ENCODE results near the gene C1orf167. TPM values are rescaled to one million over a fixed set of nuclear protein-coding genes. Genes with fewer than 3 reads are reported as not detected.
"Not testable (repeated sequence)": the region's sequence is repeated elsewhere in the genome, so short reads cannot be mapped to it uniquely, and the experiment has no call there.

C1orf167 gene
- total RNA-seq, 6 experiments from 2014 or later = not detected

GRCh38 chr1:11803924-11804665, 42.1 kb downstream of the C1orf167 start:
- ATAC-seq (peak; percentile 30 to 50 (median 47)), DNase-seq (peak in 2 of 3 donors; percentile 44 to 80)
- intact Hi-C loops (cut with DNase I); H3K27me3 ChIP-seq; H3K9me3 ChIP-seq: not testable (repeated sequence)
- peak; percentile 48 for TF ChIP-seq POLR2A (IDR thresholded peaks at IDR 0.05)
- TF ChIP-seq CTCF (IDR thresholded peaks at IDR 0.05) = peak in 1 of 4 donors; percentile 21
- Histone ChIP-seq H3K4me1 (peaks cover 0 to 46% (median 23%) of the 10 kb centered on the region in 4 donors), H3K4me3 (peak overlapping the region in 2 of 3 donors; percentile 64 to 75), H3K36me3 (peaks cover 0 to 27% (median 3%) of the 10 kb centered on the region in 4 donors), H3K27ac (peak overlapping the region; percentile 96 to 100 (median 97))
- WGBS (ENCODE audit: insufficient coverage, low coverage, low lambda C conversion rate, missing lambda C conversion rate) = 26% methylated on average over 9 of the region's 9 CpGs

DNA sequence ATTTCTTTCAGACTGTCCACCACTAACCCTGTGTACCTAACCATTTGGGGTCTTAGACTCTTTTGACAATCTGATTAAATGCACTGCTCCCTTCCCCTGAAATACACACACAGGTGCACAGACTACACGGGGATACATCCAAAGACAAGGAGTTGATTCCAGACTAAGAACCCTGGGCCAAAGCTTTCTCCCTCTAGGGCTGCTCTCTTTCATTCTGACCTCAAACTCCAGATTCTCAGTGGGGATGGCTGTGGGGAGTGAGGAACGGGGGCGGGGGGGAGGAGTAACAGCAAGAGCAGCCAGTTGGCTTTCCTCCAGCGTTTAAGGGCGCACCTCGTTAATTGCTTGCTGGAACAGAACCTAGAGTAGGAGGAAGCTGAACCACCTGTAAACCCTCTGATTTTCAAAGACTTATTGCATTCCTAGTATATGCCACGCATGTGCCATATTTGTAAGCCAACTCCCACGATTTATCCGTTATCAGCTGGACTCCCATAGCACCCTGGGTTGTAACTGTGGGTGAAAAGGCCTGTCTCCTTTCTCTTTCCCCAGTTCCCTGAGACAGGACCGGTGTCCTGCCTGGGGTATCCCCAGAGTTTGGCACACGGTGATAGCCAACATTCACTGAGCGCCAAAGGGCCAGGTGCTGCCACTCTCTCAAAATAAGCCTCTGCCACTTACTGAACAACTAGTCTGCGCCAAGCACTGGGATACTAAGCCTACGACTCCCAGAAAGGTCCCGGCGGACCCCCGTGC, 42.9 kb downstream of the C1orf167 start:
- ATAC-seq = no peak

DNA sequence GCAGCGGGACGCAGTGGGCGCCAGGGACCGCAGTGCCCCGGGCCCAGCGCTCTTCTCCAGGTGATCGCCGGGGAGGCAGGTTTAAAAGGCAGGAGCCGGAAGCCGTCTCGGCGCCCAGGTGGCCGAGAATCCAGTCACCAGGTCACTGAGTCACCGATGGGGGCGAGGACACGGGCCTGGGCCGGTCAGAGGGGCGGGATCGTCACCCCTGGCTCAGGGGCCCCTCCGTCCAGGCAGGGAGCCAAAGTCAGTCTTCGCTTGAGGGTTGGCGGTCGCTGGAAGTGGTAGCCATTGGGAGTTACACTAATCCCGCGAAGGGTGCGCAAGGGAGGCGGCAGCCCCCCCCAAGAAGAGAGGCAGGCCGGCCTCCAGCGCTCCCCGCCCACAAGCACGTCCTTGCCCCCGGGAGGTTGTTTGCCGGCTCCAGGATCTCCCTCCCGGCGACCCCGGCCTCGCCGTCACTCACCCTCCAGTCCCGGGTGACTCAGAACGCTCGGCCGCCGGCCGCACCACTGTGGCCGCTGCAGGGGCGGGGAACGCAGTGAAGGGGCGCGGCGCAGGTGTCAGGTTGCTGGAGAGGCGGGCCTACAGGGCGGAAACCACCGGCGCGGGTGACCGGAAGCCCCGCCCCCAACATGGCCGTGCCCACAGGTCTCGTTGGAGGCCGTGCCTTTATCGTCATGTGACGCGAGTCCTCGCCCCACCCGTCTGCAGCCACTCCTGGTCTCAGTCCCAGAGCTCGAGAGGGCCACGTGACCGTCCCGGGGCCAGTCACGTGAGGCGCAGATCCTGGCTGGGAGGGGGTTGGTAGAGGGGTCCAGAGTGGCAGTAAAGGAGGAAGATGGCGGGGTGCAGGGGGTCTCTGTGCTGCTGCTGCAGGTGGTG, 43.7 kb downstream of the C1orf167 start, which contains the start of the genes CLCN6 and MTHFR:
Gene CLCN6 (plus strand): TSS at position 770 of the 885 bp plus-strand sequence. CDS start 72 bp downstream, at position 842.
Gene MTHFR (minus strand): TSS at position 543 of the 885 bp plus-strand sequence. CDS start 2,848 bp downstream, outside the sequence.
- peak; percentile 78 to 91 (median 88) for ATAC-seq
- no peaks in the 10 kb centered on the region for H3K9me3 ChIP-seq
- H3K27ac ChIP-seq = peak within 1 kb of the TSS; percentile 96 to 100 (median 97)
- peak; percentile 98 for TF ChIP-seq POLR2A (IDR thresholded peaks at IDR 0.05)
- no peak for TF ChIP-seq CTCF (IDR thresholded peaks at IDR 0.05)
- peak; percentile 100 for DNase-seq
- H3K4me1 ChIP-seq = peaks cover 0 to 41% (median 23%) of the 10 kb centered on the region in 4 donors
- intact Hi-C loops (cut with DNase I) = no loop called here
- 0% methylated on average over 30 of the region's 72 CpGs for WGBS (ENCODE audit: insufficient coverage, low coverage, low lambda C conversion rate, missing lambda C conversion rate)
- peak within 1 kb of the TSS; percentile 63 to 75 (median 64) for H3K4me3 ChIP-seq
- H3K27me3 ChIP-seq = no peaks in the 10 kb centered on the region
- peaks cover 0 to 19% (median 3%) of the 10 kb centered on the region in 4 donors for H3K36me3 ChIP-seq

More for the DNA sequence above, 42.9 kb downstream of the C1orf167 start:
- Histone ChIP-seq H3K4me1 (peaks cover 0 to 46% (median 23%) of the 10 kb centered on the region in 4 donors), H3K36me3 (peaks cover 0 to 27% (median 3%) of the 10 kb centered on the region in 4 donors), H3K9me3 (no peaks in the 10 kb centered on the region), H3K27ac (peak overlapping the region; percentile 96 to 100 (median 97)), H3K27me3 (no peaks in the 10 kb centered on the region), H3K4me3 (peak overlapping the region; percentile 63 to 75 (median 64))
- WGBS (ENCODE audit: insufficient coverage, low coverage, low lambda C conversion rate, missing lambda C conversion rate) = under 1% methylated on average over 13 of the region's 17 CpGs
- no peak for TF ChIP-seq CTCF (IDR thresholded peaks at IDR 0.05)
- no peak for TF ChIP-seq POLR2A (IDR thresholded peaks at IDR 0.05)
- intact Hi-C loops (cut with DNase I) = no loop called here
- peak in 1 of 3 donors; percentile 52 for DNase-seq
